Skin of body (tissue), 2 donors: ENCODE data around the gene COL1A1. TPM values are rescaled to one million over a fixed set of nuclear protein-coding genes. Genes with fewer than 3 reads are reported as not detected.

Experiments
- DNase-seq: peaks from one replicate; lab custom pipeline; 2025; lab: John Stamatoyannopoulos, UW
- total RNA-seq: library from RNA; depleted of rRNA; stranded (reverse); fragments of >200 nt; gene quantifications from one replicate; pipeline ENCODE4 v1.2.3, GENCODE V29; 2014

COL1A1 gene
- total RNA-seq, 1 donor from 2014 or later = 5,022 TPM

DNA sequence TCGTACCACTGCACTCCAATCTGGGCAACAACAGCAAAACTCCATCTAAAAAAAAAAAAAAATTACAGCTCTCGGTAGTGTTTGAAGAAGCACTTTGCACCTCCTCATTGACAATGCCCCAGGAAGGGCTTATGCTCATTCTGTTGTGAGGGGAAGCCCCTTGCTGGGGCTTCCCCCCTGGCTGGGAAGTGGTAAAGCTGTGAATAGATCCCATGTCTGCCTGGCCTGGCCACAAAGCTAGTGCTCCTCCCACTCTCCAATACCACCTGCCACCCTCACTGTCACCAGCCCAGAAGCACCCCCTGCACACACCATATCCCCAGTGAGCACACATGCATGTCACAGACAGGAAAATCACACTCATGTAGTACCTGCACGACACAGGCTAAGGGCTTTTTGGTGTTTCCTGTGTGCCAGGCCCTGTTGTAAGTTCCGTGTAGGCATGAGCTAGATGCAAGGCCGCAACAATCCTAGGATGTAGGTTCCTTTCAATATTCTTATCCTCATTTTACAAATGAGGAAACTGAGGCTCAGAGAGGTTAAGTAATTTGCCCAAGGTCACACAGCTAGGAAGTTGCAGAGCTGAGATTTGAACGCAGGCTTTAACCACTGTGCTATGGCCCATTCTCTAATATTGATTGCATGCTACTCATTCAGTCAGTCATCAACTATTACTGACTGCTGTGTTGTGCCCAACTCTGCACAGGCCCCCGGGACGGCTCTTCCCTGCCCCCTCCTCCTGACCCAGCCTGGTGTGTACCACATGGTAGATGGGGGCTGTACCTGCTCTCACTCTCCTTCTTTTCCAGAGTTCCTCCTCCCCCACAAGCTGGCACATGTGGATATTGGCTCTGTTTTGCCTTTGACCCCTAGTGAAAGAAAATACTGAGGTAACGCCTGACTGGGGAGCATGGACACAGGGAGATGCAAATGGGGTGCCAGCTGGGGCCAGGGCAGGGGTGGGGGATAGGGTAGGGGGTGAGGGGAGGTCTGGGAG, 11.9 kb upstream of the COL1A1 start:
- no peak for DNase-seq

DNA sequence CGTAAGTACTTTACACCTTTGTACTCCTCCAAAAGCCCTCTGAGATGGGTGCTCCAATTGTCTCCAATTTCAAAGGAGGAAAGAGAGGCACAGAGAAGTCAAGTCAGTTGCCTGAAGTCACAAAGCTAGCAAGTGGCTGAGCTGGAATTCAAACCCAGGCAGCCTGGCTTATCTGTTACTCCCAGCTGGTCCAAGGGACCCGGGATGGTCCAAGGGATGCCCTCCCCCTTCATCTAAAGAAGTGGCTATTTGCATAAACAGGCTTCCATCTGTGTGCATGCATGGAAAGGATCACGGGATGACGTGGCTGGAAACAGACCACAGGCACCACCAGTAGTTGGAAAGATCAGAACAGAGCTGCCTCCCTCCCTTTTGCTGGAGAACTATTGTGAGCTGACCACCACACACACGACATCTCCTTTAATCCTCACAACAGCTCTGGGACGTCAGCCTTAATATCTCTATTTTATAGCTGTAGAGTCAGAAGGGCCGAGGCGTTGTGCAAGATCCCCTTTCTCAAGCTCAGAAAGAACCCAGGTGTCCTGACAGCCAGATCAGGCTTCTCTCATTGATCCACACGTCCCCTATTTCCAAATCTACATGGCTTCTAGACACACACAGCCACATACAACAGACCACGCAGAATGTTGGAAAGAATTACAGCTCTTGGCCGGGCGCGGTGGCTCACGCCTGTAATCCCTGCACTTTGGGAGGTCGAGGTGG, 10.9 kb upstream of the COL1A1 start:
- no peak for DNase-seq

DNA sequence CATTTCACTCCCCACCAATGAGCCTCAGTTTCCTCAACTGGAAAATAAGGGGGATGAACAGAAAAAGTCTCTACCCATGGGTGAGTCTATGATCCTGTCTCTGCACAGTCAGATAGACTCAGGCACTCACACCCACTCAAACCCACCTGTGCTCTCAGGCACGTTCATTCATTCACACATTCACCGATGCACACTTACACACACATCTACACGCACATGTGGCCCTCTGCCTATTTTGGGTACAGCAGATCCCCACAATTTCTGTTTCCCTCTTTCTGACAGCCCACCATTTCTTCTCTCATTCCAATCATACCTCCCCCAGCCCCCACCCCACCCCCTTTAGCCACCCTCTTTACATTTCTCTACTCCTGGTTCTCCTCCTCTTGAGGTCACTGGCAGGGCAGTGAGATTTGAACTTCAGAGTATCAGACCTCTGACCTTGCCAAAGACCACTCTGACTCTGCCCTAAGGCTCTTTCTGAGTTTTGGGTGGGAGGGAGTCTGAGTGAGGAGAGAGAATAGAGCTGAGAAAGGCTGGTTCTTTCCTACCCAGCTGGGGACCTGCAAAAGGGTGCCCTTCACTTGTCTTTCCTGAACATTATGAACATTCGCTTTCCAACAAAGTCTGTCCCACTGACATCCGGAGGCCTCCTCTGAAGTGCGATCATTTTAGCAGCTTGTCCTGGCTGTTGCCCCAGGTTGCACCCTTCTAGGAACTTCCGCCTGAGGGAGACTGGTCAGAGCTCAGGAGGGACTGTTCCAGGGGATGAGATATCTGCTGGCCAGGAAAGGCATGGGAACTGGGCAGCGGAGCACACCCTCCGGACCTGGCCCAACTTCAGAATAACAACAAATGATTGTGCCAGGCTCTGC, 10.1 kb upstream of the COL1A1 start:
- no peak for DNase-seq

DNA sequence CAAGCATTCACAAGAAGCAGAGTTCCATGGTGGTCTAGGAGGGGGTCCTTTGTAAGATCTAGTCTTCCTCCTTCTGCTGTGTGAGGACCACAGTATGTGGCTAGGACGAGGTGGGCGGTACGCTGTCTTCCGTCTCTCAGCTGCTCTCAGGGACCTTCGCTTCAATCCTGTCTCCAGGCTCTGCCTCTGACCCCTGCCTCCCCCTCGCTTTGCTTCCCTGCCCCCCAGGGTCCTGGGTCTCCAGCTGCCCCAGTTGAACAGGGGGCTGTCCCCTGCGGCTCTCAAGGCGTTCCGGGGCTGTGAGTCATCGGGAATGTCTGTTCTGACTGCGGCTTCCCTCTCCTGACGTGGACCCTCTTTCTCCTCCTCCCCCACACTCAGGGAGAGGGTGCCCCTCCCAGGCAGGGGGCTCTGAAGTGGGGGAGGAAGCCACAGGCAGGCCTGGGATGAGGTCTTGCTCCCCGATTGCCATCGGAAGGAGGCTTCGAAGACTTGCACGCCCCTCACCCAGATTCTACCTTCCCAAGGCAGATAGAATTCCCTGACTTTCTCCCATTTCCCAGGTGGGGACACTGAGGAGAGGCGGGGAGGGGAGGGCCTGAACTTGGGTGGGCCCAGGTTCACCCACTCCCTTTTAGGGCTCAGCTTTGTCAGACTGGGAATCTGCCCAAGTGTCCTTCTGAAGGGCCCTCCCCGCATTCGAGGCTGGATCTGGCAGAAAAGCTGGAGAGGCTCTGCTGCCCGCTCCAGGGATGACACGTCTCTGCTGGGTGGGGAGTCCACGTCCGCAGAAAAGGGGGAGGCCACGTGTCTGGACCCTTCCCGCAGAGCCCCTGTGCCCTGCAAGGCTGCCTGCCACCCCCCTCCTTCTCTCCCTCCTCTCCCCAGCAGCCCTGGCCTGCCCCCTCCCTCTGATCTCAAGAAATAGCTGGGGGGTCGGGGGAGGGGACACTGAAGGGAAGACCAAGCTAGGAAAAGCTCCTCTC, 9.1 kb upstream of the COL1A1 start:
- DNase-seq = peak; percentile 92

DNA sequence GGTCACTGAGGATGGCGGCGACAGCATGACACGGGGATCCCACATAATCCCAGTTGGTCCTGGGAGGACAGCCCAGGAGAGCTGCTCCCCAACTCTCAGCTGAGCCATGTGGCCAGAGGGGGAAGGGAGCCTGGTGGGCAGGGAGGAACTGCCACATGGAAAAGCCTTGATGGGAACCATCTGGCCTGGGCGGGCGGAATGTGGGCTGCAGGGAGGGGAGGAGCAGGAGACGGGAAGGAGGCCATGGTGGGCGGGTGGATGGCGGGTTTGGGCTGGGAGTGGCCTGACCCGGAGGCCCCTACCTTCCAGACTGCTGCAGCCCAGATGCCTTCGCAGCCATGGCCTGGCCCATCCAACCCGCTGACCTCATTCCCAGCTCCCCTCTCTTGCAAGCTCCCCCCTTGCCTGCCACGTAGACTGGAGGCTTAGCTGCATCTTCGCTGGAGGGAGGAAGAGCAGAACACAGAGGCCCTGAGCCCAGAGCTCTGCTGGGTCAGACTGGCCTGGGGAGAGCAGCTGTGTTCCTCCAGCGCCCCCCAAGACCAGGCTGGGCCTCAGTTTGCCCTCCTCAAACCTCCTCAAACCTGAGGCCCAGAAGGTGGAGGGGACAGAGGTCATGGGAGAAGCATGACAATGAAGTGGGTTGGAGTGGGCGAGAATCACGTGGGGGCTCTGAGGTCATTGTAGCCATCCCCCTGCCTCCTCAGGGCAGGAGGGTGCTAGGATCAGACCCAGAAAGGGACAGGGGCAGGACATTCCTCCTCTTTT, 8.2 kb upstream of the COL1A1 start:
- peak; percentile 99 for DNase-seq

DNA sequence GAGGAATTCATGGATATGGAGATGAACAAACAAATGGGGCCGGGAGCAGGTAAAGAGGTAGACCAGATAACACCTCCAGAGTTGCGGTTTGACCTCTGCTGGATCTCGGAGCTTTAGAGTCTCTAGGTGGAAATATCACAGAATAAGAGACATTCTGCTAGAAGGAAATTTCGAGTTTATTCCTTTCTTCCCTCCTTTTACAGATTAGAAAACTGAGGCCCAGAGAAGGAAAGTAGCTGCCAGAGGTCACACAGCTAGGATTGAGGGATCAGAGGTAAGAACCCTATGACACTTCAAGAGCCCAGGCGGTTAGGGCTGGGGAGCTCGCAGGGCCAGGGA, 7.7 kb upstream of the COL1A1 start:
- no peak for DNase-seq

DNA sequence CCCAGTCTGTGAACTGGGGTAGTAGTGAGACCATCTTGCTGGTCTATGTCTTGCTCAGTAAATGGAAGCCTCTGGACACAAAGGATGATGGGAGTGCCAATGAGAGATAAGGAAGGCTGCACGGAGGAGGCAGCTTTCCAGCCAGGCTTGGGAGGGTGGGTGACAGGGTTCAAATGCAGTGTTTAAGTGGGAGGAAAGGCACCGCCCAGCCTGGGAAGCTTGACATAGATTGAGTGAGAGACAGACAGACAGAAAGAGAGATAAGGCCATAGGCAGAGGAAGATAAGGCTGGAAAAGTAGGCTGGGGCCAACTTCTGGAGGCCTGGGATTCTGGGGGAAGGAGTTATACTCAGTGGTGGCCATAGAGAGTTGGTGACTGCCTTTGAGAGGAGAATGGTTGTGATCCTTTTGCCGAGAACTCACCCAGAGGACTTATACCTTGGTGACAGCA, 7.2 kb upstream of the COL1A1 start:
- no peak for DNase-seq

DNA sequence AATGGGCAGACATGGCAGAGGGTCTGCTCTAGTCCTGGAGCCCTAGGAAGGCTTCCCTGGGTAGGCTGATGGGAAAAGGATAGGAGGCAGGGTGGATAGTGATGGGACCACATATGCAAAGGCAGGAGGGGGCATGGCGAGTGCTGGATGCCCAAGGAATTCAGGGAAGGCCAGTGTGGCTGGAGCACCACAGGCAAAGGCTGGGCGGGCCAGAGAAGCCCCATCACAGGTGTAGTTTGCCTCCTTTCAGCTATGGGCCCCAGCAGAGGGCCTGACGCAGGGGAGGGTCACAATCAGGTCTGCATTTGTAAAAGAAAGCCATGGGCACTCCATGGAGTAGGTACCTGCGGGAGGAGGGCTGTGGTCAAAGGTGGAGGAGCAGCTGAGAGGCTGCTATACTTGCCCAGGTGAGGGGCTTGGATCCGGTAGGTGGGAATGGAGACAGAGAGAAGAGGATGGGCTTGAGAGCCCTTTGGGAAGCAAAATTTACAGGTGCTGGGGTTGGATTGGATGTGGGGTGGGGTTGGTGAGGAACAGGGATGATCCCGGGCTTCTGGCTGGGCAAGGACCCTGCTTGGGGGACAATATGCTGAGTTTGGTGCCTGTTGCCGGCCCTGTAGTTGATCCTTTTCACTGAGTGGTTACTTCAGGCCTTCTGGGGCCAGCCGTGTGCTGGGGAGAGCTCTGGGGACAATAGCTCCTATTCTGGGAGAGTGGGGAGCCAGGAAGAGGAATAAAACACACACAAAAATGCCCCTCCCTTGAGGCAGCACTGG, 6.5 kb upstream of the COL1A1 start:
- DNase-seq = no peak

DNA sequence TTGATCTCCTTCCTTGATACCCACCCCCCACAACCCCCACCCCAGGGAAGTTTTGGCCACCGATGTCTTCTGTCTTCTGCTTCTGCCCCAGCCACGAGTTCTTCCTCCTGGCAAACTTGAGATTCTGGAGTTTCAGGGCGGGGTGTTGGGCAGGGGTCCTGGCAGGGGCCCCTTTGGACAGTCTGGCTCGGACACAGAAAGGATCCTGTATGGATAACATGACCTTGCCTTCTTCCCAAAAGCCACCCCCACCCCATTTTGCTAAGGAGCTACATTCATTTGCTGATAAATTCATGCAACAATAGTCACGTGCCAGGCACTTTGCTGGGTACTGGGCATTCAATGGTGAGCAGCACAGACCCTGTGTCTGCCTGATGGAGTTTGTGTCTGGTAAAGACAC, 5.9 kb upstream of the COL1A1 start:
- no peak for DNase-seq

DNA sequence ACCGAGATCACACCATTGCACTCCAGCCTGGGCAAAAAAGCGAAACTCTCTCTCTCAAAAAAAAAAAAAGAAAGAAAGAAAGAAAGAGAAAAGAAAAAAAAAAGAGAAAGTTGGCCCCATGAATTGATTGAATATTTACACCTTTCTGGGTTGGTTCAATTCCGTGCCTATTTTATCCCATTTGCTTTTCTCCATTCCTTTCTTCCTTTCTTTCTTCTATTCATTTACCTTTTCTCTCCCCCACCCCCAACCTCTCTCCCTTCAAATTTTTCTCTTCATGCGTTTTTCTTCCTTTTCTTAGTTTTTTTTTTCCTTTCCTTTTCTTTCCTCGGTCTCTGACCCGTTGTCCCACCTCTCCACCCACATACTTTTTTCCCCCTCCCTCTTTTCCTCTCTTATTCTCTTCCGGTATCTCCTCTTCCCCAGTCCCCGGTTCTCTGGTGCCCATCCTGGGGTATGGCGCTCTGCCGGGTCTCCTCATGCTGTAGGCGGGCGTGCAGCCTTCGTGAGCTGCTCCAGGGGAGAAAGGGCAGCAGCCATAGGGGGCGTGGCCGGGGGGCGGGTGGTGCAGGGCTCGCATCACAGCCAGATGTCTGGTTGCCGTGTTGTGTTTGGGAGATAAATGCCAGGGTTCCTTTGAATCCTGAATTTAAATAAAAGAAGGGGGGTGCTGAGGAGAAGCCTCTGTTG, 5.3 kb upstream of the COL1A1 start:
- DNase-seq = no peak

DNA sequence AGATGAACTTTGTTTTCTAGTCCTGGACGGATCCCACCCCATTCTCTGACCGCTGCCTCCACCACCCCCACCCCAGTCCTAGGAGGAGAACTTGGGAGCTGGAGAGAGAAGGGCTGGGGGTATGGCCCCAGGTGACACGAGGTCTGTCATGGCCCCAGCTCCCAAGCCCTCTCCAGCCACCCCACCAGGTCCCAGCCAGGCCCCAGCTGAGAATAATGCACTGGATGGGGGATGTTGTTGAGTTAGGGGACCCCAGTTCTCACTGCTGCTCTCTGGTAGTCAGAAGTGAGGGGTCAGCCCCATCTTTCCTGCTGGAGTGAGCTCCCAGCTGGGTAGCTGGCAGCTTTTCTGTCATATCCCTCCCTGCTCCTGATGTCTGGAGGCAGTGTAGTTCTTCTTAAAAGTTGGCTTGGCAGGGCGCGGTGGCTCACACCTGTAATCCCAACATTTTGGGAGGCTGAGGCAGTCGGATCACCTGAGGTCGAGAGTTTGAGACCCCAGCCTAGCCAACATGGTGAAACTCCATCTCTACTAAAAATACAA, 4.6 kb upstream of the COL1A1 start:
- DNase-seq = no peak

DNA sequence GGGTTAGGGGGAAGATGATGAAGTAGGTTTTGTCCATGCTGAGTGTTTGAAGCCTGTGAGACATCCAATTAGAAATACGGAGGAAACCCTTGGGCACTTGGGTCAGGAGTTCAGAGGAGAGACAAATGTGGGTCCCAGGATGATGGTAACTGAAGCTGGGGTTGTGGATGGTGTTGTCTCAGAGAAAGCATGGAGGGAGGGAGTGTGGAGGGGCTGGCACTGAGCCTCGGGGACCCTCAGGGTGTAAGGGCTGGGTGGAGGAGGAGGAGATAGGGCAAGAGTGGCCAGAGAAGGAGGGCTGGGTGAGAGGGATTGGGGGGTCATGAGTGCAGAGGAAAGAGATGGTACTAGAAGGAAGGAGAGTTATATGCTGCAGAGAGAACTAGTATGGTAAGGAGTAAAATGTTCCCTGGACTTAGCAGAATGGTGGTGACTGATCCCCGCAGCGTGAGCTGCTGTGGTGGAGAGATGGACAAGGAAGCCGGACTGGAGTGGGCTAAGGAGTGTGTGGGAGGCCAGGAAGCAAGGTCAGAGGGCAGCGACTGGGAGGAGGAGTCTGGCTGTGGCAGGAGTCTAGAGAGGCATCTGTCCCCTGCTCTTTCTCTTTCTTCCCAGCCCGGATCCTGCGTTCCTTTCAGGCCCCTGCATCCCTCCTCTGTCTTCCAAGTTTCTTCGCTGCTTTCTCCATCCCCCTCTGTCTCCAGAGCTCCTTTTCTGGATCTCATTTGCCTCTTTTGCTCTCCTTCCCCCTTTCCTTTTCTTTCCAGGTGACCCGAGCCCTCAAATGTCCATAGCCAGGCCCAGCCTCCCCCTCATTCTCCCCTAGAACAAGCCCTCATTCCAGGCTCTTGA, 3.9 kb upstream of the COL1A1 start:
- DNase-seq = no peak

DNA sequence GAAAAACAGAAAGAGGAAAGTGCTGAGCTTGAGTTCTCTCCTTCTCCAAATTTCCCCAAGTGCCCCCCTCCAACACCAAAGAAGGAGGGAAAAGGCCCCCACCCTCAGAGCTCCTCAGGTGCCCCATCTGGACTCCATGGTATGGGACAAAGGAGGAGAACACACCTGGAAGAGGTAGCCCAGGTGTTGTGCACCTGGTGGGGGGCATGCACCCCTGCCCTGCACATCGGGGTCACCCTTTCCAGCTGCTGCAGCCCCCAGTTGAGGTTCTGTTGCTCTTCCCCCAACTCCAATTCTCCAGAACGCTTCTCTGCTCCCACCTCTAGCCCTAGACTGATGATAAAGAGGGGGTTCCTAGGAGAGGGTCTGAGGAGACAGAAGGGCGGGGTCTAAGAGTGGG, 3.0 kb upstream of the COL1A1 start:
- no peak for DNase-seq

DNA sequence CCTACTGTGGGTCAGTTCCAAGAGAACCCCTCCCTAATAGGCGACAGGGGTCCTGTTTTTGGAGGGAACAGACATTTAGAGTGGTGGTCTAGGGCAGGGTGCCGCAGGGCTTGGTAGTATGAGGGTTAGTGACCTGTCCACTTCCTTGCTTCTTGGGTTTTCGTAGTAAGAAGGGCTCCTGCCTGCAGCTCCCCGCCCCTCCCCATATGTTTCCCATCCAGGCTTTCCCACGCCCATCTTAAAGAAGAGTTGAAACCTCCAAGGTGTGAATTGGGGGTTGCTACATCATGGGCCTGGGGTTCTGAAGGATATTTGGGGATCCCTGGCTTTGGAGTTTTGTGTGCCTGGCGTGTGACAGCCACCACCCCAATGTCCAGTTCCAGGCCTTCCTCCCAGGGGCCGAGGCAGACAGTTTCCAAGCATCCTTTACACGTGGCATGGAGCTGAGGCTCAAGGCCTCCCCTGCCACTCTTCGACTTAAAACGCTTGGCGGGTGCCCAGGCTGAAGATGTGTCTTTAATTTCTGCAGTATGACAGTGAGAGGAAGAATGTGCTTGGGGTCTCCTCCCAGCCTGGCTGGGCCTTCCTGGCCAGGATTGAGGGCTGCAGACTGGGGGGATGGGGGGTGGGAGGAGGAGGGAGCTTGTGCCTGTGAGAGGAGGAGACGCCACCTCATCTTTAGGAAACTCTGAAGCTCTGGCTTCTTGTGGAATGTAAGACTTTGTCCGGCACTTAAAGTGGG, 2.3 kb upstream of the COL1A1 start:
- peak; percentile 96 for DNase-seq

DNA sequence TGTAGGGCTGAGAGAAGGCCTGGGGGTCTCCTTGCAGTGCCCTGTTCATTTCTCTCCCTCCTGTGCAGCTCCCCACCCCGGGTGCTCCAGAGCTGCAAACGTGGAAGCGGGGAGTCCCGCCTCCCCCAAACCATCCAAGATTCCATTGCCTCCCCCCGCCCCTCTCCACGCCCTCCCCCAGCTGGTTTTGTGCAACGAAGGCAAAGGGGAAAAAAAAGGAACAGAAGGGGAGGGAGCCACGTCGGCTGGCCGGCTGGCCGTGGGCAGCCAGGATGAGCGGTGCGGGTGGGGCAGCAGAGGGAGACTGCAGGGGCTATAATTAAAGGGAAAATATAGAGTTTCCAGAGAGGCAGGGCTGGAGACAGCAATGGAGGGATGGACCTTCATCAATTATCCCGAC, 1.7 kb upstream of the COL1A1 start:
- peak; percentile 89 for DNase-seq
